Measurements from ENCODE around the gene ABHD8. TPM values are rescaled to one million over a fixed set of nuclear protein-coding genes. Genes with fewer than 3 reads are reported as not detected.

Gene ABHD8
- total and polyA plus RNA-seq, 2 of the 13 experiments (the other 11 are each of a cell fraction or from before 2014, with no cell fraction given): 6.3 to 7.2 TPM

GRCh38 chr19:17346109-17346671, 43.0 kb upstream of the ABHD8 start (continued):
- TF ChIP-seq CSRNP2 (CRISPR knock-in tag; conservative IDR thresholded peaks at IDR 0.05; ENCODE audit: low read depth) (no peak), HMG20A (CRISPR knock-in tag; IDR thresholded peaks at IDR 0.05; ENCODE audit: borderline replicate concordance) (no peak), ZBTB21 (CRISPR knock-in tag; IDR thresholded peaks at IDR 0.05) (no peak), ZNF232 (CRISPR knock-in tag; IDR thresholded peaks at IDR 0.05; ENCODE audit: borderline replicate concordance) (no peak), ZNF784 (CRISPR knock-in tag; IDR thresholded peaks at IDR 0.05; ENCODE audit: borderline replicate concordance) (no peak), ZBTB37 (CRISPR knock-in tag; IDR thresholded peaks at IDR 0.05) (no peak), ZNF605 (CRISPR knock-in tag; IDR thresholded peaks at IDR 0.05) (no peak; the same call in 1 of the 2 replicates), ZNF775 (CRISPR knock-in tag; IDR thresholded peaks at IDR 0.05; ENCODE audit: borderline replicate concordance) (no peak), RAD51 (IDR thresholded peaks at IDR 0.05; ENCODE audit: borderline replicate concordance) (no peak), HHEX (CRISPR knock-in tag; IDR thresholded peaks at IDR 0.05) (no peak), LBX2 (CRISPR knock-in tag; IDR thresholded peaks at IDR 0.05; ENCODE audit: borderline replicate concordance) (no peak), STAT5B (CRISPR knock-in tag; IDR thresholded peaks at IDR 0.05) (no peak), KAT8 (CRISPR knock-in tag; IDR thresholded peaks at IDR 0.05) (no peak), RNF219 (CRISPR knock-in tag; IDR thresholded peaks at IDR 0.05) (no peak), SP5 (CRISPR knock-in tag; IDR thresholded peaks at IDR 0.05; ENCODE audit: borderline replicate concordance, low read depth) (no peak), ATF5 (CRISPR knock-in tag; IDR thresholded peaks at IDR 0.05; ENCODE audit: low read depth) (no peak), ZNF101 (CRISPR knock-in tag; IDR thresholded peaks at IDR 0.05; ENCODE audit: borderline replicate concordance, low read depth) (no peak), ZBTB46 (CRISPR knock-in tag; IDR thresholded peaks at IDR 0.05; ENCODE audit: borderline replicate concordance) (no peak), ZNF317 (CRISPR knock-in tag; IDR thresholded peaks at IDR 0.05) (0 out of 2 replicates have a peak, but pooled peaks have one; percentile 24), ZFX (CRISPR knock-in tag; IDR thresholded peaks at IDR 0.05; ENCODE audit: low read depth) (peak; percentile 36; the same call in 1 of the 2 replicates)
